Ectodermal cell (in vitro differentiated cells): ENCODE data around the gene MRPS18A.

Experiments used
- H3K27ac ChIP-seq: 2 replicates; pipeline ENCODE4 v1.7.0; 2013; ENCODE audit warnings: mild to moderate bottlenecking, low read depth, low read length; ENCODE audit not compliant: insufficient read depth, poor library complexity, severe bottlenecking
- H3K27me3 ChIP-seq: 2 replicates; pipeline ENCODE4 v1.7.0; 2013; ENCODE audit warnings: mild to moderate bottlenecking, low read length; ENCODE audit not compliant: insufficient read depth, control insufficient read depth, poor library complexity, severe bottlenecking
- H3K36me3 ChIP-seq: one replicate; pipeline ENCODE4 v1.7.0; 2013; ENCODE audit warnings: low read length; ENCODE audit not compliant: control insufficient read depth, insufficient read depth
- H3K4me1 ChIP-seq: one replicate; pipeline ENCODE4 v1.7.0; 2013; ENCODE audit warnings: low read length; ENCODE audit not compliant: control insufficient read depth, insufficient read depth
- H3K4me3 ChIP-seq: 2 replicates; pipeline ENCODE4 v1.7.0; 2013; ENCODE audit warnings: low read depth, low read length, control low read depth; ENCODE audit not compliant: insufficient read depth
- H3K9me3 ChIP-seq: 2 replicates; pipeline ENCODE4 v1.7.0; 2013; ENCODE audit warnings: mild to moderate bottlenecking, low read length, moderate library complexity; ENCODE audit not compliant: control insufficient read depth
- WGBS, 2 experiments: methylation state at CpG; one replicate each; pipeline ENCODE4 v1.1.7; 2013; ENCODE audit warnings: missing lambda C conversion rate in 2 of 2; 5-methylcytosine and 5-hydroxymethylcytosine counted together

MRPS18A gene

DNA sequence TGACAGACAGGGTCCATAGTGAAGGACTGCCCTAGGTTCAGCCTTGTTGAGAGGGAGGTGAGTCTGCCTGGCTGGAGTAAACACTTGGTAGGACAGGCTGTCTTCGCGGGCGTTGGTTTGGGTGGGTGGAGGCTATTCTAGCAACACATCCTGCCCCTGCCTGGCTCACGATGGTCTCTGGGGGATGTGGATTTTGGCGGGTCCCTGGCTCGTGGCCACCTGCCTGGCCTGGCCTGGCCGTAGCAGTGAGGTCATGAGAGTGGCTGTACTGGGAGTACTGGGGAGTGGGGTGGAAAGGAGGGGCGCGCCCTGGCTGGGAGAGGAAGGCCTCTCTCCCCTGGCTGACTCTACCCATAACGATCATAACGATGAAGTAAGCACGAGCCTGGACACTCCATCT, 30.2 kb upstream of the MRPS18A start:
- WGBS, 2 experiments: 95% methylated on average over 12 of the region's 12 CpGs
- H3K4me3 ChIP-seq: no peak overlapping the region
- no peaks in the 10 kb centered on the region for H3K27me3 ChIP-seq
- H3K4me1 ChIP-seq: peaks cover 7% of the 10 kb centered on the region
- no peak overlapping the region for H3K27ac ChIP-seq
- no peaks in the 10 kb centered on the region for H3K36me3 ChIP-seq
- no peaks in the 10 kb centered on the region for H3K9me3 ChIP-seq

- Histone ChIP-seq H3K27ac (no peak overlapping the region), H3K4me1 (peaks cover 7% of the 10 kb centered on the region), H3K27me3 (no peaks in the 10 kb centered on the region), H3K9me3 (no peaks in the 10 kb centered on the region), H3K36me3 (no peaks in the 10 kb centered on the region), H3K4me3 (no peak overlapping the region)
- 92 to 94% methylated on average over 8 of the region's 8 CpGs for WGBS, 2 experiments
These were observed 29.8 kb upstream of the MRPS18A start for GRCh38 chr6:43717389-43717788.

DNA sequence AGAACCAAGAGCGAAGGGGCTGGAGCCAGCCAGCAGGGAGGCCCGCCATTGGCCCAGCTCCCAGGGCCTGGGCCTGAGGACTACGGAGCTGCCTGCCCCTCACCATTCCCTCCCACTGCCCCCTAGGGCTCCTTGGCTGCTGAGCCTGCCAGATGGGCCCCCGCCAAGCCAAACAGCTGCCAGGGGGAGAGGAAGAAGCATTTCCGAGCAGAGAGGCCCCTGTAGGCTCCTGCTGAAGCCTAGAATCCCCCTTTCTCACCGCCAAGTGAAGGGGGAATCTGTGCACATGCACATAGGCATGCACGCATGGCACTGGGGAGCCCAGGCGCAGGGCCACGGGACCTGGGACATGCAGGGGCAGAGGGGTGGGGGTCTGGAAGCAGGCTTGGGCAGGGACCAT, 28.5 kb upstream of the MRPS18A start:
- Histone ChIP-seq H3K4me1 (peaks cover 7% of the 10 kb centered on the region), H3K27ac (no peak overlapping the region), H3K9me3 (no peaks in the 10 kb centered on the region)

DNA sequence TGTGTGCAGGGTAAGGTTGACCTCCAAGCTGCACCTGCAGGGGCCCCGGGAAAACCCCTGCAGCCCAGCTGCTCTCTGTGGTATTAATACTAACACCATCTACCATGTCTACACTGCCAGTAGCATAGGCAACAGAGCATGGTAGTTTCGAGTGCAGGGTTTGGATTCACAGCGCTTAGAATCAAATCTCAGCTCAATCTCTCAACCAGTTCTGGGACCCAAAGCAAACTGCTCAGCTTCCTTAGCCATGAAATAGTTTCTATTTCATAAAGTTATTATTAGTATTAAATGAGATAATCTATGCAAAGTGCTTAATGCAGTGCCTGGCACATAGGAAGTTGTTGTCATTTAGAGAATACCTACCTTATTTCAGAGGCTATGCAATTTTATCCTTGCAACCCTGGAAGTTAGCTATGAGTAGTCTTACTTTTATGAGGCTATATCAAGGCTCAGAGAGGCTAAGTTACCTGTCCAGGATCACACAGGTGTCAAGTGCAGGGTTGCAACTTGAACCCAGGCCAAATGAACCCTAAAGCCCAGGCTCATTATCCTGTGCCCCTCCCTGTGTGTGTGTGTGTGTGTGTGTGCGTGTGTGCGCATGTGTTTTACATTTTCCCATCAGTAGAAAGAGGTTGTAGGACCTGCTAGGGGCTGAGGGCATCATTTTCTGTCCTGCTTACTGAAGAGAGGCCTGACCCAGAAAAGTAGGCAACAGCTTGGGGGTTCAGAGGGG, 27.6 kb upstream of the MRPS18A start:
- H3K4me1 ChIP-seq: peaks cover 7% of the 10 kb centered on the region
- H3K9me3 ChIP-seq: no peaks in the 10 kb centered on the region
- WGBS, 2 experiments: 87 to 89% methylated on average over 5 of the region's 5 CpGs
- no peak overlapping the region for H3K27ac ChIP-seq
- no peaks in the 10 kb centered on the region for H3K27me3 ChIP-seq
- H3K4me3 ChIP-seq: no peak overlapping the region
- no peaks in the 10 kb centered on the region for H3K36me3 ChIP-seq

More for the DNA sequence above, 28.5 kb upstream of the MRPS18A start:
- no peaks in the 10 kb centered on the region for H3K36me3 ChIP-seq
- H3K27me3 ChIP-seq: no peaks in the 10 kb centered on the region
- H3K4me3 ChIP-seq: no peak overlapping the region
- 74 to 76% methylated on average over 9 of the region's 9 CpGs for WGBS, 2 experiments

DNA sequence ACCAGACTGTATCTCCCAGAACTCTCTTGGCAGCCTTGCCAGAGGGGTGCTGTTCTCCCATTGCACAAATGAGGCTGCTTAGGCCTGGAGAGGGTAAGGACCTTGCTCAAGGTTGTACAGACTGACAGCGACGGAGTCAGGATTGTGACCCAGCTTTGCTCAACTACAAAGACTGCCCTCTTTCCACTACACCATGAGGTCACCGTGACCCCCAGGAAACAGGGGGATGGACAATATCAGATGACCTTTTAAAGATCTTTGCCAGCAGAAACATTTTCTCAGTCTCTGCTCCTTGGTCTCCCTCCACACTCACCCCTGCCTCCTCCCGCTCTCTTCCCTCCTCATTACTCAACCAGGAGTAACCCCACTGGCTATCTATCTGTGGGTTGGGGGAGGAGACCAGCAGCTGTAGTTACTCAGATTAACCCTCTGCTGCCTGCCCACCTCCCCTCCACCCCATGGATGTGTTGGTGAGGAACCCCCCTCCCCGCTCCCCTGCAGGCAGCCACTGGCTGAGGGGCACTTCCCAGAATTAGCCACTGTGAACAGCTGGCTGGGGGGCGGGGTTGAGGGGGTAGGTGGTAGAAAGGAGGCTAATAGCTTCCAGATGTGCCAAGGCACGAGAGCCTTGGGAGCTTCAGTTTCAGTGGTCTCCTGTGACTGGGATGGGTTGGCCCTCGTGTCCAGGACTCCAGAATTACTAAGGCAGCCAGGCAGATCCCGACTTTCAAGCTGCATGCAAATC, 26.9 kb upstream of the MRPS18A start:
- Histone ChIP-seq H3K27ac (no peak overlapping the region), H3K4me3 (no peak overlapping the region), H3K4me1 (peaks cover 3% of the 10 kb centered on the region), H3K36me3 (no peaks in the 10 kb centered on the region), H3K9me3 (no peaks in the 10 kb centered on the region), H3K27me3 (no peaks in the 10 kb centered on the region)
- 66 to 71% methylated on average over 8 to 9 of the region's 9 CpGs for WGBS, 2 experiments

GRCh38 chr6:43713643-43714310, 26.2 kb upstream of the MRPS18A start:
- Histone ChIP-seq H3K4me1 (peaks cover 3% of the 10 kb centered on the region), H3K4me3 (no peak overlapping the region), H3K27ac (no peak overlapping the region), H3K9me3 (no peaks in the 10 kb centered on the region), H3K36me3 (no peaks in the 10 kb centered on the region), H3K27me3 (no peaks in the 10 kb centered on the region)
- 85 to 88% methylated on average over 13 of the region's 13 CpGs for WGBS, 2 experiments

DNA sequence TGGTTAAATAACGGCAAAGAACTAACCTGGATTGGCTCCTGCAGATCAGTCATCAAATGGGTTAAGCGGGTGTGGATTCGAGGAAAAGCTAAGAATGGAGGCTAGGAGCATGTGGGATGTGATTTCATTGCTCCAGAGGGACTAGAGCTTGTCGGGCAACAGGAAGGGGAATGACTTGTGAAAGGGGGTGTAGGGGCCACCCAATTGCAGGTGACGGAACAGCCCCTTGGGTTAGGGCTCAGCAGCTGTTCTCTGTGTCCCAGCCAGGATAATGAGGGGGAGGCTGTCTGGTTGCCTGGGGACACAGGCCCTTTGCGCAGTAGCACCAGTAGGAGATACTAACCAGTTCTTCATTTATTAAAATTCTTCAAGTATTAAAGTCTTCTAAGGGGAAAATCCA, 25.0 kb upstream of the MRPS18A start:
- WGBS, 2 experiments: 93 to 96% methylated on average over 6 of the region's 6 CpGs
- Histone ChIP-seq H3K36me3 (no peaks in the 10 kb centered on the region), H3K27me3 (no peaks in the 10 kb centered on the region), H3K4me3 (no peak overlapping the region), H3K27ac (no peak overlapping the region), H3K9me3 (no peaks in the 10 kb centered on the region), H3K4me1 (peaks cover 3% of the 10 kb centered on the region)

DNA sequence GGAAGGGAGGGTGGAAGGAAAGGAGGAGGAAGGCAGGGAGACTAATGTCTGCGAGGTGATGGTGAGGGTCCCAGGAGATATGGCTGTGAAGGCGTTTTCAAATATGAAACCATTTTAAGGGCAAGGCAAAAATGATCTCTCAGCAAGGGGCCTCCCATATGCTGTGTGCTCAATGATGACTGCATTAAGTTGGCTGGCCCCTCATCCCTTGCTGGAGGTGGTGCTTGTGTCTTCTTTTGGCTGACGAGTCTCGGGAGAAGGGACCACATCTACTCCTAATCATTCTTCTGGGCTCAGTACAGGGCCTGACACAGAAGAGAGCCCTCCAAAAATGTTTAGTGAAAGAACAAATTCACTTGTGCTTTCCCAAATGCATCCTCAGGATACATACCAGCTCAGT, 23.0 kb upstream of the MRPS18A start:
- H3K36me3 ChIP-seq: no peaks in the 10 kb centered on the region
- H3K27ac ChIP-seq: no peak overlapping the region
- no peak overlapping the region for H3K4me3 ChIP-seq
- 89 to 93% methylated on average over 4 of the region's 4 CpGs for WGBS, 2 experiments
- H3K4me1 ChIP-seq: no peaks in the 10 kb centered on the region
- H3K9me3 ChIP-seq: no peaks in the 10 kb centered on the region
- no peaks in the 10 kb centered on the region for H3K27me3 ChIP-seq

GRCh38 chr6:43709654-43710303, 22.2 kb upstream of the MRPS18A start:
- H3K9me3 ChIP-seq: no peaks in the 10 kb centered on the region
- H3K4me1 ChIP-seq: no peaks in the 10 kb centered on the region
- H3K27ac ChIP-seq: no peak overlapping the region
- H3K27me3 ChIP-seq: no peaks in the 10 kb centered on the region
- H3K36me3 ChIP-seq: no peaks in the 10 kb centered on the region
- WGBS, 2 experiments: 80 to 83% methylated on average over 7 of the region's 7 CpGs
- no peak overlapping the region for H3K4me3 ChIP-seq
